T-helper 22 cell (primary cell): ENCODE results near the gene TGM3.

Experiments
- DNase-seq: peaks from one replicate; pipeline ENCODE4 v3.0.0-alpha.2; 2020; ENCODE audit warnings: low read depth

TGM3 gene

DNA sequence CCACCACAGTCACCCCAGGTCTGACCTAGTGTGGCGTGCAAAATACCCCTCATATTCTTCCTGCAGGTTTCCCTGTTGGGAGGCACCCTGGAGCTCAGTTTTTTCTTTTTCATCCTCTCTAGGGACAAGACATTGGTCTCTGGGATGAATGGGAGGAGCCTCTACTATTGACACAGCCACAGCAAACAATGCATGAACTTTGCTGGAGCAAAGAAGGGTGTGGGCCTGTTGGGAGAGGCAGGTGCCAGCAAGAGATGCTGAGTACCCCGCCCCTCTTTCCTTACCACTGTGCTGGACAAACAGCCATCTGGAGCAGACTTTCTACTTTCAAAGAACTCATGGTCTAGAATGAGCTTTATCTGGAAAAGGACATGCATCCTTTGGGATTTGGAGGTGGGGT is 10.1 kb downstream of the TGM3 start:
- DNase-seq: no peak

GRCh38 chr20:2307136-2307535 is 11.3 kb downstream of the TGM3 start:
- DNase-seq: no peak

GRCh38 chr20:2311329-2311728 is 15.5 kb downstream of the TGM3 start:
- DNase-seq: no peak

- DNase-seq: no peak
Observed at GRCh38 chr20:2312876-2313275, 17.1 kb downstream of the TGM3 start.

DNA sequence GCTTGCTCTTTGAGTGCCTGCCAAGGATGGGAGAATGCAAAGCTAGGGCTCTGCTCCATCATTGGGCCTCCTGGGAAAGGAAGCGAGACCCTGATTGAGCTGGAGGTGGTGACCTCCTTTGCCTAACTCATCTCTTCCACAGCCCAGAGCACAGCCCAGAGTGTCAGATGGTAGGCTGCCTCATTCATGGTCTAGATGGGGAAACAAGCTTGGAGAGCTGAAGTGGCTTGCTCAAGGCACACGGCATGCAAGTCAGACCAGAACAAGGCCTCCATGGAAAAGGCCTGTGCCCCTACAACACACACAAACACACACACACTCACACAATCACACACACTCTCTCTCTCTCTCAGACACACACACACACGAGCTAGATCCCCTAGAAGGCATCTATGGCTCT is 17.5 kb downstream of the TGM3 start:
- no peak for DNase-seq

GRCh38 chr20:2314759-2315439 is 19.1 kb downstream of the TGM3 start:
- DNase-seq: no peak

DNA sequence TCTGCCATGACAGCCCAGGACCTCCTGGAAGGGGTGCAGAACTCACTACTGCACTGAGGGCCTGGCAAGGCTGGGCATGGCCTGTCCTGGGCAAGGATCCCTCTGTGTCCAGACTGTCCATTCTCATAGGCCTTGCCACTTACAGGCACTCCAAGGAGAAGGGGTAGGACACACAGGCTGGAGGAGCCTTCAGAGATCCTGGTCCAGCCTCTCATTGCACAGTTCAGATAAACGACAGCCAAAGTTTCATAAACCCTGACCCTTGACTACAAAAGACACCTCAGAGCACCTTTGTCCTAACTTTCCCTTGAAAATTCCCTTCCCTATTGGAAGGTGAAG is 19.6 kb downstream of the TGM3 start:
- no peak for DNase-seq

GRCh38 chr20:2316847-2317495 is 21.2 kb downstream of the TGM3 start:
- no peak for DNase-seq

GRCh38 chr20:2320813-2321658 is 25.2 kb downstream of the TGM3 start:
- no peak for DNase-seq

DNA sequence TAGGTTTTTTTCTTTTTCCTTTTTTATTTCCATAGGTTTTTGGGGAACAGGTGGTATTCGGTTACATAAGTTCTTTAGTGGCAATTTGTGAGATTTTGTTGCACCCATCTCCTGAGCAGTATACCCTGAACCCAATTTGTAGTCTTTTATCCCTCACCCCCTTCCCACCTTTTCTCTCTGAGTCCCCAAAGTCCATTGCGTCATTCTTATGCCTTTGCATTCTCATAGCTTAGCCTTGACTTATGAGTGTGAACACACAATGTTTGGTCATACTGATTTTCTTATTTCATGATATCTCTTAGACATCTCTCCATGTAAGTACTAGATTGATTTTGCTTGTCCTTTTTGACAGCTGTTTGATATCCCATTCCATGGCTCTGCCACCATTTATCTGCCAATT is 27.2 kb downstream of the TGM3 start:
- no peak for DNase-seq

- no peak for DNase-seq
Observed at GRCh38 chr20:2326046-2326445, 30.2 kb downstream of the TGM3 start.

DNA sequence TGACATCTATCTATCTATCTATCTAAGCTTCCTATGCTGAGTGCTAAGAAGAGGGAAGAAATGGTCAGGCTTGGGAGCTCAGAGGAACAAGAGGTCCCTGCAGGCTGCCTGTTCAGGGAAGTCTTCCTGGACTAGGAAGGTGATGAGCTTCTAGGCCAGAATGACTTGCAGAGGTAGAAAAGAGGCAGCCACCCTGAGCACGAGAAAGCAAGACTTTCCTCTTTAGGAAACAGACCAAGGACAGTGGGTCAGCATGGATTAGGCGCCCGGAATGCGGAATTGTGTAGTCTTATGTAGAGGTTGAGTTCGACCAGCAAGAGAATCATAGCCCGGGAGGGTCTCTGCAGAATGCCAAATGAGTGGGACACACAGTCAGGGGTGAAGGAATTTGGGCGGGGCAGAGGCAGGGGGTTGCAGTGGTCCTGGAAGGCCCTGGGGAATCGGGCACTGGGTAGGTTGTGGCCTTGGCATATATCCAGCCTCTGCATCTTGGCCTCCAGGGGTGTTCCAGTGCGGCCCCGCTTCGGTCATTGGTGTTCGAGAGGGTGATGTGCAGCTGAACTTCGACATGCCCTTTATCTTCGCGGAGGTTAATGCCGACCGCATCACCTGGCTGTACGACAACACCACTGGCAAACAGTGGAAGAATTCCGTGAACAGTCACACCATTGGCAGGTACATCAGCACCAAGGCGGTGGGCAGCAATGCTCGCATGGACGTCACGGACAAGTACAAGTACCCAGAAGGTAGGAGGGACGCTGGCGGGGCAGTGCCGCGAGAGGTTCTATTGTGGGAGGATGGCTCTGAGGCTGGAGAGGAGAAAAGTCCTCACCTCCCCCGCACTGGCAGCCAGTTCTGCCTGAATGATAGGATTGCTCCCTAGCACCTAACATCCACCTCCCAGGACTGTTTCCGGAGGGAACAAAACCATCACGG is 32.1 kb downstream of the TGM3 start:
- no peak for DNase-seq

DNA sequence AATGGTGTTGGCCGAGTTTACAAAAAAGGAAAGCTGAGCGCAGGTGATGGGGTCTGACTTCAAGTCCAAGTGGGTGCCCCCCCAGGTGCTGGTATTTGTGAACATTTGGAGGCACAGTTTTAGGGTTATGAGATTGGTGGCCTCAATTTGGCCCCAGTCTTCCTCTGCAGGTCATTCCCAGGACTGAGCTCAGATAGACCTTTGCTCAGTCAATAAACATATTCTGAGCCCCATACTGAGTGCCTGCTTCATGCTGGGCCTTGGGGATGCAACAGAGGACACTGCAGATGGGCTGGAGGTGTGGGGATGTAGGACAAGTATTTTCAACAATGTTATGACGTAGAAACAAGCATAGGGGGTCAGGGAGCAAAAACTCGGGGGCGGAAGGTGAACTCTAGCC is 33.5 kb downstream of the TGM3 start:
- no peak for DNase-seq

DNA sequence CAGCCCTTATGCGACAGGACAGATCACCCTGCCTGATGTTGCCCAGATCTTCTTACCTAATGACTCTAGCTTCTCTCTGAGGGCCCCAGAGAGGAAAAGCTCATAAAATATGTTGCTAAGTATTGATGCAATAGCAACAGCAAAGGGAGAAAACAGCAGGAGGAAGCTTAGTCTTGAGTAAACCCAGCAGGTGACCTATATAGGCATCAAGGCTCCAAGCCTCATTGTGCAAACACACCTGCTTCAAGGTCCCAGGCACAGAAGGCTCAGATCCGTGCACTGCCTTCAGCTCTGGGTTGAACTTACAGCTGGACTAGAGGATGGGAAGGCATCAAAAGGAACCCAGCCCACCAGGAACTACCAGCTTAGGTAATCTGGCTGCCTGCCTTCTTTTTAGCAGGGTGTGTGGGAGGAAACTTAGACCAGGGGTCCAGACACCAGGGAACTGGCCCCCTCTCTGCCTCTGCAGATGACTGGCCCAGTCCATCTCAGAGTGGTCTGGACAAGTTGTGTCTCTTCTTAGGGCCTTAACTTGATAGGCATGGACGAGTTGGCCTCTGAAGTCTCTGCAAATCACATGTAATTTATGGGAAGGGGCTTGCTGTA is 34.4 kb downstream of the TGM3 start:
- no peak for DNase-seq

DNA sequence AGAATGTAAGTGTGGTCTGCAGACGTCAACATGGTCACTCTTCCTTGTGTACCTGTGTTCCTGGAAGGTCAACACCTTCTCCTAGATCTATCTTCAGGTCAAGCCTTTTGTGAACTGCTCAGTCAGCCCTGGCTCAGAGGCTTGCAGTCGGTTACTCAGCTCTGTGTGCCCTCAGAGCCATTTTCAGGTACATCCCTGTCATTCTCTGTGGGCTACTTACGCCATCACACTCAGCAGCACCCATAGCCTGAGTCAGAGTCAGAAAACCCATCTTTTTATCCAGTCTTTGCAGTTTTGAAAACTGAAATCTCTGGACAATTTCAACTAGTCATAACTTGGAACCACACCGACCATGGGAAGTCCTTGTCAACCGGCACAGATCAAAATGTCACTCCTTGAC is 35.3 kb downstream of the TGM3 start:
- no peak for DNase-seq

- DNase-seq: no peak
Observed at GRCh38 chr20:2331901-2332565, 36.2 kb downstream of the TGM3 start.

- DNase-seq: no peak
Observed at GRCh38 chr20:2332711-2333110, 36.9 kb downstream of the TGM3 start.

- no peak for DNase-seq
Observed at GRCh38 chr20:2333821-2334220, 38.0 kb downstream of the TGM3 start.

DNA sequence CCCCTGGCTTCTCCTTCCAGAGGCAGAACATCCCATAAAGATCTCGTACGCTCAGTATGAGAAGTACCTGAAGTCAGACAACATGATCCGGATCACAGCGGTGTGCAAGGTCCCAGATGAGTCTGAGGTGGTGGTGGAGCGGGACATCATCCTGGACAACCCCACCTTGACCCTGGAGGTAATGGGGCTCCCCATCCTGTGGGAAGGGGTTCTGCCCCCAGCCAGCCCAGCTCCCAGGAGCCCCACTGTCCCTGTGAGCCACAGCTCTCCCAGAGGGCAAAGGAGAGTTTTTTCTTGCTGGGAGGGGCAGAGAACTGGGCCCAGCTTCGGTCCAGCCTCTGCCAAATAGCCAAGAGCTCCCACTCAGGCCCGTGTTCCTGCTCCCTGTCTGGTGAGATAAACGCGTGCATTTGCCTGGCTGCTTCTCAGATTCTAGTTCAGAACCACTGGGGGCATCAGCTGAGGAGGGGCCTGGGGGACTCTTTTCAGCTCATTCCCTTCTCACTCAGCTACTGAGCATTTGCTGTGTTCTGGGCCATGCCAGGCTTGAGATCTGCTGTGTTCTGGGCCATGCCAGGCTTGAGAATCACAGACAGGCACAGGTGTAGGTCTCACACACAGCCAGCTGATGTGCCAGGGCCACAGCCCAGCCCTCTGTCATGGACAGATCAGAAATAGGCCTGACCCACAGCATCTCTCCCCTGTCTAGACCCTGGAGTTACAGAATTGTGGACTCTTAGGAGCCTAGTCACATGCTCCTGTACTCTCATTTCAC is 39.5 kb downstream of the TGM3 start:
- no peak for DNase-seq

DNA sequence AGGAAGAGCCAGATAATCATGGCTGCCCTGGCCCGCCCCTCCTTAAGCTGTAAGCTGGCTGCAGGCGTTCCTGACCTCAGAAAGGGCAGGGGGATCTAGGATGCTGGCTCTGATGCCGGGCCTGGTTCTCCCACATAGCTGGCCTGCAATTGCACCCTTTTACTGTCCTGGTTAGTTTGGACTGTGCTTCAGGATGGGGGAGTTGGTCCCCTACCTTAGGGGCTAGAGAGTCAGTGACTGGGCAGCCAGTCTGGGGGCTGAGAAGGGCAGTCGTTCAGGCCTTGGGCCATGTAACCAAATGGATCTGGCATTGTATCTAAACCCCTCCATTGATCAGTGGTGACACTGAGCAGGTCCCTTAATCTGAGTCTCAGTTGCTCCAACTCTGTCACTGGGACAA is 40.7 kb downstream of the TGM3 start:
- no peak for DNase-seq
